KMS-11 (cell line): ENCODE data around the gene OLFML2A.

Experiments
- H2AFZ ChIP-seq: fragments of 200-600 bp; sonication (generic); 2 replicates; pipeline ENCODE4 v1.6.1; 2016; ENCODE audit warnings: antibody characterized with exemption, mixed run types, low read depth
- H3K27ac ChIP-seq: fragments of 200-600 bp; sonication (generic); 2 replicates; pipeline ENCODE4 v1.6.1; 2016; ENCODE audit warnings: mild to moderate bottlenecking, mixed run types
- H3K27me3 ChIP-seq: fragments of 200-600 bp; sonication (generic); 2 replicates; pipeline ENCODE4 v1.6.1; 2017; ENCODE audit warnings: mild to moderate bottlenecking, low read depth, mixed run types, moderate library complexity; ENCODE audit not compliant: insufficient read depth
- H3K36me3 ChIP-seq: fragments of 200-600 bp; sonication (generic); 2 replicates; pipeline ENCODE4 v1.6.1; 2017; ENCODE audit warnings: mild to moderate bottlenecking, mixed run types; ENCODE audit not compliant: insufficient read depth
- H3K4me1 ChIP-seq: fragments of 200-600 bp; sonication (generic); 2 replicates; pipeline ENCODE4 v1.6.1; 2016; ENCODE audit warnings: mild to moderate bottlenecking, low read depth, mixed run types; ENCODE audit not compliant: poor library complexity, severe bottlenecking
- H3K4me2 ChIP-seq: fragments of 200-600 bp; sonication (generic); 2 replicates; pipeline ENCODE4 v1.7.0; 2016; ENCODE audit warnings: mild to moderate bottlenecking, mixed run types
- H3K4me3 ChIP-seq: fragments of 200-600 bp; sonication (generic); IDR thresholded peaks from 2 replicates; pipeline ENCODE4 v1.6.1; 2017; ENCODE audit warnings: low read depth, low read length, mixed read lengths; ENCODE audit not compliant: insufficient read depth
- H3K79me2 ChIP-seq: fragments of 200-600 bp; sonication (generic); 2 replicates; pipeline ENCODE4 v1.6.1; 2016; ENCODE audit warnings: low read depth, mixed run types; ENCODE audit not compliant: insufficient read depth
- H3K9ac ChIP-seq: fragments of 200-600 bp; sonication (generic); 2 replicates; pipeline ENCODE4 v1.6.1; 2016; ENCODE audit warnings: mild to moderate bottlenecking, mixed run types
- H4K20me1 ChIP-seq: fragments of 200-600 bp; sonication (generic); 2 replicates; pipeline ENCODE4 v1.6.1; 2016; ENCODE audit warnings: mild to moderate bottlenecking, mixed run types; ENCODE audit not compliant: insufficient read depth
- TF ChIP-seq, protein P1 (sequence below): fragments of 200-600 bp; sonication (generic); conservative IDR thresholded peaks from 2 replicates; pipeline ENCODE4 v1.6.1; 2017; ENCODE audit warnings: low read depth, mild to moderate bottlenecking, antibody characterized with exemption, low read length, moderate library complexity, mixed read lengths

The OLFML2A gene

DNA sequence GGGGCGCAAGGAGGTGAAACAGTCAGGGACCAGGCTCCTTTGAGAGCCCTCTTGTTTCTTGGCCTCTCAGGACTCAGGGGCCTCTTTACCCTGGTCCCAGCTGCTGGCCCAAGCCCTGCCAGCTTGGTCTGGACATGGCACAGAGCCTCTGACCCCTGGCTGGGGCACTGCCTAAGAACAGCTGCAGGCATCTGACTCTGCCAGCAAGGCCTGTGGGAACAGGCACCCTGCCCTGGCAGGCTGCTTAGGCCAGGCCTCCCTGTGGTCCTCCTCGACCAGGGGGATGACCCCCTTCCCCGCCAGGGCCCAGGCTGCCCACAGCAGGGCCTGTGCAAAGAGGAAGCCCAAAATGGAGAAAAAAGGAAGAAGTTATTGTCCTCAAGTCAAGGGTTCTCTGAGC, 25.5 kb downstream of the OLFML2A start:
- H3K4me1 ChIP-seq = no peaks in the 10 kb centered on the region
- no peak overlapping the region for H3K9ac ChIP-seq
- H3K4me3 ChIP-seq = no peak overlapping the region
- no peaks in the 10 kb centered on the region for H4K20me1 ChIP-seq
- H3K79me2 ChIP-seq = no peaks in the 10 kb centered on the region
- no peak overlapping the region for H2AFZ ChIP-seq
- no peak overlapping the region for H3K27ac ChIP-seq
- TF ChIP-seq, protein P1, sequence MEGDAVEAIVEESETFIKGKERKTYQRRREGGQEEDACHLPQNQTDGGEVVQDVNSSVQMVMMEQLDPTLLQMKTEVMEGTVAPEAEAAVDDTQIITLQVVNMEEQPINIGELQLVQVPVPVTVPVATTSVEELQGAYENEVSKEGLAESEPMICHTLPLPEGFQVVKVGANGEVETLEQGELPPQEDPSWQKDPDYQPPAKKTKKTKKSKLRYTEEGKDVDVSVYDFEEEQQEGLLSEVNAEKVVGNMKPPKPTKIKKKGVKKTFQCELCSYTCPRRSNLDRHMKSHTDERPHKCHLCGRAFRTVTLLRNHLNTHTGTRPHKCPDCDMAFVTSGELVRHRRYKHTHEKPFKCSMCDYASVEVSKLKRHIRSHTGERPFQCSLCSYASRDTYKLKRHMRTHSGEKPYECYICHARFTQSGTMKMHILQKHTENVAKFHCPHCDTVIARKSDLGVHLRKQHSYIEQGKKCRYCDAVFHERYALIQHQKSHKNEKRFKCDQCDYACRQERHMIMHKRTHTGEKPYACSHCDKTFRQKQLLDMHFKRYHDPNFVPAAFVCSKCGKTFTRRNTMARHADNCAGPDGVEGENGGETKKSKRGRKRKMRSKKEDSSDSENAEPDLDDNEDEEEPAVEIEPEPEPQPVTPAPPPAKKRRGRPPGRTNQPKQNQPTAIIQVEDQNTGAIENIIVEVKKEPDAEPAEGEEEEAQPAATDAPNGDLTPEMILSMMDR = no peak
- no peaks in the 10 kb centered on the region for H3K27me3 ChIP-seq
- H3K36me3 ChIP-seq = no peaks in the 10 kb centered on the region
- no peak overlapping the region for H3K4me2 ChIP-seq

DNA sequence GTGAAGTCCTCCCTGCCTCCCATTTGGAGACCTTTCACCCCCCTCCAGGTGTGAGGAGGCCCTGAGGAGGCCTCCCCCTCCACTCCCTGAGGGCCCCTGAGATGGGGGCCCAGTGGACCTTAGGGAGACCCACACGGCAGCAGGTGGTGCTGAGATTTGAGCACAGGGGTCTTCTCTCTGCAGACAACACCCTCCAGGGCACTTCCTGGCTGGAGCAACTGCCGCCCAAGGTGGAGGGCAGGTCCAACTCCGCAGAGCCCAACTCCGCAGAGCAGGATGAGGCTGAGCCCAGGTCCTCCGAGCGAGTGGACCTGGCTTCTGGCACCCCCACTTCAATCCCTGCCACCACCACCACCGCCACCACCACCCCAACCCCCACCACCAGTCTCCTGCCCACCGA, 27.0 kb downstream of the OLFML2A start:
- no peaks in the 10 kb centered on the region for H3K4me1 ChIP-seq
- TF ChIP-seq, protein P1 = no peak
- no peaks in the 10 kb centered on the region for H3K79me2 ChIP-seq
- H3K4me2 ChIP-seq = no peak overlapping the region
- H3K9ac ChIP-seq = no peak overlapping the region
- H3K27ac ChIP-seq = no peak overlapping the region
- H3K27me3 ChIP-seq = no peaks in the 10 kb centered on the region
- no peak overlapping the region for H3K4me3 ChIP-seq
- H3K36me3 ChIP-seq = no peaks in the 10 kb centered on the region
- H2AFZ ChIP-seq = no peak overlapping the region
- no peaks in the 10 kb centered on the region for H4K20me1 ChIP-seq

DNA sequence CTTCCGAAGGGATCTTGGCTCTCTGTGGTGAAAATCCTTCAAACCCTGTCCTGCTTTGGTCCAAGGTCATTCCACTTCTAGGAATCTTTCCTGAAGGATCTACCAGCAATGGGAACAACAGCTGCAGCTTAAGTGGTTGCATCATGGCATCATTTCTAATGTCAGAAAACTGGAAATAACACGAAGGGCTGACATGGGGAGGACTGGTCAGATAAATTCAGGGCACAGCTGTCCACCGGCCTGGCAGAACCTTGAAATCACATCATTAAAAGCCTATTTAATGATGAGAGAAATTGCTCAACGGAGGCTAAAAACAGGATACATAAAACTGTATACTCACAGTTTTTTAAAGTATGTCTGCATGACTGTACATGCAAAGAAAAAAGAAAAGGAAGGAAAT, 28.3 kb downstream of the OLFML2A start:
- Histone ChIP-seq H3K36me3 (no peaks in the 10 kb centered on the region), H4K20me1 (no peaks in the 10 kb centered on the region), H3K9ac (no peak overlapping the region), H2AFZ (no peak overlapping the region), H3K4me2 (no peak overlapping the region), H3K27ac (no peak overlapping the region), H3K4me1 (no peaks in the 10 kb centered on the region), H3K79me2 (no peaks in the 10 kb centered on the region), H3K27me3 (no peaks in the 10 kb centered on the region), H3K4me3 (no peak overlapping the region)
- TF ChIP-seq, protein P1 = no peak

DNA sequence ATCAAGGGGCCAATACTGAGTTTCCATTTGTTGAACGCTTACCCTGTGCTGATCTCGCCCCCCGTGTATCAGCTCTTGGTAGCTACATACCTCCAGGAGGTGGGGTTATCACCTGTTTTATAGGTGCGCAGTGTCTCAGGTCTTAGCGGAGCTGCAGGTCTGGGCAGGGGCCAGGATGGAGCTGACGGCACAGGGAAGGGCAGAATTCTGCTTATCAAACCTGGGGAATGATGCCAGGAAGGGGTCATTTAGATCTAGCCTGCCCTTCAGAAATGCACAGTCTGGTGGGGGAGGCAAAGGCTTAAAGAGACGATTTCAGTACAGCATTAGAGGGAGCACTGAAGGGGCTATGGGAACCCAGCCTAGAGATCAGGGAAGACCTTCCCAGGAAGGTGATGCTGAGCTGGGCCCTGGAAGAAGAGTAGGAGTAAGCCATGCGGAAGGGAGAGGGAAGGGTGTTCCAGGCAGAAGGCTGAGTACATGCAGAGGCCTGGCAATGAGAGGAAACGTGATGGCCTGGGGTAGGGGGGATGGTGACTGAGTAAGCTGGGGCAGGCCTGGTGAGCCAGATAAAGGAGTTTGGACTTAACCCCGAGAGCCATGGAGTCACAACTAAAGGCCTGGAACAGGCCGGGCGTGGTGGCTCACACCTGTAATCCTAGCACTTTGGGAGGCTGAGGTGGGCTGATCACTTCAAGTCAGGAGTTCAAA, 31.5 kb downstream of the OLFML2A start:
- Histone ChIP-seq H3K27me3 (no peaks in the 10 kb centered on the region), H3K4me3 (no peak overlapping the region), H3K36me3 (no peaks in the 10 kb centered on the region), H4K20me1 (no peaks in the 10 kb centered on the region), H3K4me2 (no peak overlapping the region), H3K27ac (no peak overlapping the region), H2AFZ (no peak overlapping the region), H3K4me1 (no peaks in the 10 kb centered on the region), H3K9ac (no peak overlapping the region), H3K79me2 (no peaks in the 10 kb centered on the region)
- TF ChIP-seq, protein P1 = no peak
